H1 (cell line): ENCODE results near the gene VPS26B. TPM values are rescaled to one million over a fixed set of nuclear protein-coding genes. Genes with fewer than 3 reads are reported as not detected.

ENCODE experiments used
- CTCF ChIA-PET: fragments of 300-600 bp; sonication (Branson Sonifier 250); formaldehyde crosslinking; loops from one replicate; lab custom pipeline; 2021; ENCODE audit not compliant: partially characterized antibody; lab: Charles Lee
- POLR2A ChIA-PET: fragments of 300-600 bp; sonication (Branson Sonifier 250); formaldehyde crosslinking; loops from one replicate; lab custom pipeline; 2021; ENCODE audit warnings: inconsistent platforms; ENCODE audit not compliant: partially characterized antibody; lab: Charles Lee
- DNase-seq, 2 experiments: peaks; one replicate each; pipeline versions ENCODE4 v3.0.0 to v3.0.0-alpha.2; 2010 to 2022; ENCODE audit warnings: low spot score in 2 of 2, low read depth in 1 of 2, mixed read lengths in 1 of 2
- FAIRE-seq: peaks from 2 replicates; lab custom pipeline; 2011; peaks lifted over from hg19 to GRCh38; lab: Jason Lieb, UNC
- H2AFZ ChIP-seq: 2 replicates; pipeline ENCODE4 v1.8.1; 2012; ENCODE audit warnings: low read length, inconsistent platforms
- H2AK5ac ChIP-seq: 2 replicates; pipeline ENCODE4 v1.6.1; 2013; ENCODE audit warnings: low read depth, low read length
- H2BK120ac ChIP-seq: replicated peaks from 2 replicates; pipeline ENCODE3; 2013; ENCODE audit warnings: low read depth, low read length, inconsistent platforms
- H2BK12ac ChIP-seq: 2 replicates; pipeline ENCODE4 v1.6.1; 2013; ENCODE audit warnings: low read depth, low read length
- H2BK15ac ChIP-seq: 2 replicates; pipeline ENCODE4 v1.6.1; 2013; ENCODE audit warnings: low read length
- H2BK20ac ChIP-seq: 2 replicates; pipeline ENCODE4 v1.6.1; 2013; ENCODE audit warnings: low read length
- H2BK5ac ChIP-seq: 2 replicates; pipeline ENCODE4 v1.6.1; 2013; ENCODE audit warnings: low read depth, low read length
- H3K14ac ChIP-seq: 2 replicates; pipeline ENCODE4 v1.6.1; 2013; ENCODE audit warnings: inconsistent platforms; ENCODE audit not compliant: insufficient read length
- H3K18ac ChIP-seq: 2 replicates; pipeline ENCODE4 v1.6.1; 2013; ENCODE audit warnings: low read length; ENCODE audit errors: extremely low read depth
- H3K23ac ChIP-seq: 2 replicates; pipeline ENCODE4 v1.6.1; 2013; ENCODE audit warnings: inconsistent platforms; ENCODE audit not compliant: insufficient read length
- H3K23me2 ChIP-seq: 2 replicates; pipeline ENCODE4 v1.6.1; 2013; ENCODE audit warnings: low read depth, low read length
- H3K27ac ChIP-seq: 2 replicates; pipeline ENCODE4 v1.6.1; 2011; ENCODE audit warnings: low read depth, low read length, inconsistent platforms
- H3K27me3 ChIP-seq, 4 experiments: replicated peaks in 1 of 4; 1 replicate in 1 of 4; 2 replicates in 3 of 4; pipeline versions ENCODE4 v1.6.1 to v1.8.1; 2011 to 2013; ENCODE audit warnings: low read length in 3 of 4, mild to moderate bottlenecking in 3 of 4, inconsistent platforms in 2 of 4, mixed read lengths in 2 of 4, moderate library complexity in 1 of 4; ENCODE audit not compliant: control insufficient read depth in 3 of 4, insufficient read depth in 3 of 4; ENCODE audit errors: extremely low read depth in 1 of 4
- H3K36me3 ChIP-seq, 4 experiments: 2 replicates each; pipeline versions ENCODE4 v1.6.1 to v1.8.1; 2011 to 2013; ENCODE audit warnings: mild to moderate bottlenecking in 4 of 4, low read length in 3 of 4, moderate library complexity in 2 of 4, control low read depth in 1 of 4, inconsistent platforms in 1 of 4; ENCODE audit not compliant: insufficient read depth in 4 of 4, control insufficient read depth in 2 of 4
- H3K4ac ChIP-seq: replicated peaks from 2 replicates; pipeline ENCODE3; 2013; ENCODE audit warnings: low read length, low read depth, mixed read lengths, inconsistent platforms; ENCODE audit not compliant: insufficient read length
- H3K4me1 ChIP-seq, 4 experiments: replicated peaks in 1 of 4; 1 replicate in 1 of 4; 2 replicates in 3 of 4; pipeline versions ENCODE4 v1.6.1 to v1.8.1; 2011 to 2013; ENCODE audit warnings: low read length in 3 of 4, inconsistent platforms in 2 of 4, mixed read lengths in 1 of 4; ENCODE audit not compliant: insufficient read depth in 4 of 4, control insufficient read depth in 3 of 4
- H3K4me2 ChIP-seq, 2 experiments: 2 replicates each; pipeline versions ENCODE4 v1.6.1 to v1.8.1; 2011 to 2013; ENCODE audit warnings: low read depth in 2 of 2, low read length in 2 of 2, control low read depth in 1 of 2, inconsistent platforms in 1 of 2, mild to moderate bottlenecking in 1 of 2; ENCODE audit not compliant: insufficient read depth in 1 of 2
- H3K4me3 ChIP-seq, 4 experiments: fragments of 200-600, 300-600 bp in 1 of 4; sonication (generic), shearing (Covaris generic), sonication (Bioruptor Twin) in 1 of 4; 2 replicates each; pipeline versions ENCODE4 v1.5.1 to v1.8.1; 2011 to 2016; ENCODE audit warnings: low read length in 4 of 4, low read depth in 3 of 4, control low read depth in 2 of 4, inconsistent platforms in 2 of 4, mild to moderate bottlenecking in 2 of 4, mixed read lengths in 1 of 4, moderate library complexity in 1 of 4; ENCODE audit not compliant: insufficient read depth in 2 of 4; ENCODE audit errors: extremely low read depth in 1 of 4
- H3K56ac ChIP-seq: replicated peaks from 2 replicates; pipeline ENCODE3; 2013; ENCODE audit warnings: low read depth, mild to moderate bottlenecking, mixed read lengths, low read length, inconsistent platforms; ENCODE audit not compliant: insufficient read length
- H3K79me1 ChIP-seq: 2 replicates; pipeline ENCODE4 v1.6.1; 2013; ENCODE audit warnings: low read depth, low read length, control low read depth
- H3K79me2 ChIP-seq, 2 experiments: 2 replicates each; pipeline versions ENCODE4 v1.6.1 to v1.8.1; 2012 to 2013; ENCODE audit warnings: low read length in 2 of 2, mild to moderate bottlenecking in 2 of 2, inconsistent platforms in 1 of 2; ENCODE audit not compliant: insufficient read depth in 2 of 2, control insufficient read depth in 1 of 2
- H3K9ac ChIP-seq, 4 experiments: replicated peaks in 1 of 4; 1 replicate in 1 of 4; 2 replicates in 3 of 4; pipeline versions ENCODE4 v1.6.1 to v1.8.1; 2011 to 2013; ENCODE audit warnings: low read depth in 3 of 4, low read length in 3 of 4, control low read depth in 2 of 4, mild to moderate bottlenecking in 2 of 4, moderate library complexity in 2 of 4, inconsistent platforms in 1 of 4; ENCODE audit errors: extremely low read depth in 1 of 4
- H3K9me3 ChIP-seq, 2 experiments: 2 replicates each; pipeline versions ENCODE4 v1.6.1 to v1.8.1; 2012 to 2013; ENCODE audit warnings: mild to moderate bottlenecking in 2 of 2, moderate library complexity in 2 of 2, control low read depth in 1 of 2, inconsistent platforms in 1 of 2, low read depth in 1 of 2, low read length in 1 of 2, mixed read lengths in 1 of 2; ENCODE audit not compliant: insufficient read depth in 2 of 2
- H4K20me1 ChIP-seq, 2 experiments: replicated peaks in 1 of 2; 2 replicates each; pipeline versions ENCODE3 to v1.8.1; 2011 to 2013; ENCODE audit warnings: inconsistent platforms in 2 of 2, low read length in 2 of 2, mild to moderate bottlenecking in 1 of 2; ENCODE audit not compliant: insufficient read depth in 2 of 2, control insufficient read depth in 1 of 2
- H4K5ac ChIP-seq: 2 replicates; pipeline ENCODE4 v1.6.1; 2013; ENCODE audit warnings: low read length, low read depth, mixed read lengths, inconsistent platforms; ENCODE audit not compliant: insufficient read length
- H4K8ac ChIP-seq: 2 replicates; pipeline ENCODE4 v1.8.0; 2013; ENCODE audit warnings: mild to moderate bottlenecking, moderate library complexity, low read length, inconsistent platforms; ENCODE audit not compliant: insufficient read depth; ENCODE audit errors: extremely low read depth
- H4K91ac ChIP-seq: replicated peaks from 2 replicates; pipeline ENCODE3; 2013; ENCODE audit warnings: low read length, mixed read lengths, inconsistent platforms; ENCODE audit not compliant: insufficient read length
- BCL11A ChIP-seq, 2 experiments: IDR thresholded peaks; one replicate each; pipeline ENCODE4 v1.6.1; 2011; ENCODE audit warnings: low read depth in 2 of 2, low read length in 2 of 2, mild to moderate bottlenecking in 2 of 2
- BRCA1 ChIP-seq: IDR thresholded peaks from 2 replicates; pipeline ENCODE4 v1.6.1; 2012; ENCODE audit warnings: low read depth, low read length, improper control_type of control experiment
- CREB1 ChIP-seq: IDR thresholded peaks from 2 replicates; pipeline ENCODE4 v1.6.1; 2012; ENCODE audit warnings: inconsistent platforms
- CTBP2 ChIP-seq: IDR thresholded peaks from 2 replicates; pipeline ENCODE4 v1.7.0; 2011; ENCODE audit warnings: borderline replicate concordance, mild to moderate bottlenecking, moderate library complexity, mixed read lengths, low read length; ENCODE audit not compliant: insufficient read depth, insufficient read length
- NANOG ChIP-seq: IDR thresholded peaks from 2 replicates; pipeline ENCODE4 v1.6.1; 2011; ENCODE audit warnings: low read length, low read depth, mild to moderate bottlenecking, inconsistent platforms; ENCODE audit not compliant: insufficient read depth, poor library complexity, severe bottlenecking
- POLR2AphosphoS5 ChIP-seq: IDR thresholded peaks from 2 replicates; pipeline ENCODE4 v1.6.1; 2011; ENCODE audit warnings: low read depth, low read length
- POU5F1 ChIP-seq: IDR thresholded peaks from 2 replicates; pipeline ENCODE4 v1.6.1; 2011; ENCODE audit warnings: low read depth, mild to moderate bottlenecking, low read length, moderate library complexity
- RXRA ChIP-seq: IDR thresholded peaks from 2 replicates; pipeline ENCODE4 v1.6.1; 2011; ENCODE audit warnings: low read depth, mild to moderate bottlenecking, low read length, moderate library complexity; ENCODE audit not compliant: insufficient read depth
- SIN3A ChIP-seq, 2 experiments: IDR thresholded peaks in 1 of 2; conservative IDR thresholded peaks in 1 of 2; 2 replicates each; pipeline ENCODE4 v1.6.1; 2011 to 2012; ENCODE audit warnings: low read length in 2 of 2, improper control_type of control experiment in 1 of 2, low read depth in 1 of 2, mild to moderate bottlenecking in 1 of 2
- SIX5 ChIP-seq: IDR thresholded peaks from 2 replicates; pipeline ENCODE4 v1.6.1; 2011; ENCODE audit warnings: mild to moderate bottlenecking, low read depth, low read length
- TBP ChIP-seq: IDR thresholded peaks from 2 replicates; pipeline ENCODE4 v1.6.1; 2011; ENCODE audit warnings: low read depth, low read length, improper control_type of control experiment
- WGBS, 2 experiments: shearing (Covaris generic) in 1 of 2; methylation state at CpG; one replicate each; pipeline versions ENCODE4 v1.1.6 to v1.1.7; 2013 to 2015; ENCODE audit warnings: low lambda C conversion rate in 2 of 2, mixed read lengths in 2 of 2, inconsistent platforms in 1 of 2, low coverage in 1 of 2, missing lambda C conversion rate in 1 of 2; ENCODE audit not compliant: insufficient replicate concordance in 2 of 2, insufficient coverage in 1 of 2, insufficient read length in 1 of 2; ENCODE audit errors: extremely low coverage in 1 of 2, missing lambda C conversion rate in 1 of 2; 5-methylcytosine and 5-hydroxymethylcytosine counted together
- polyA plus RNA-seq, 7 experiments: library from polyadenylated mRNA; depleted of rRNA in 3 of 7; stranded (reverse) in 5 of 7; unstranded in 2 of 7; fragments of >200 nt in 5 of 7; fragments of 200-250 nt in 2 of 7; gene quantifications; 1 replicate in 5 of 7; 2 replicates in 1 of 7; 4 replicates in 1 of 7; pipeline versions ENCODE4 v1.2.1 to v1.2.3, GENCODE V29; 2011 to 2013; ENCODE audit warnings: missing spikeins in 2 of 7, mixed read lengths in 2 of 7
- total RNA-seq: library from RNA; stranded (reverse); fragmentation: NEBNext Ultra II Directional; extraction: Animal tissue kit (Norgen Biotek cat#: 25700); gene quantifications from 2 replicates; pipeline ENCODE4 v1.2.1, GENCODE V29; 2021

VPS26B gene
- total and polyA plus RNA-seq, 2 of the 8 experiments (the other 6 are each of a cell fraction or from before 2014, with no cell fraction given) = 18.3 to 27.0 TPM

GRCh38 chr11:134261626-134262488, 37.4 kb downstream of the VPS26B start:
- Histone ChIP-seq H3K79me2 (peaks cover 0 to 15% of the 10 kb centered on the region in 2 experiments; a peak in 2 of 4 replicates), H2BK20ac (no peak overlapping the region), H4K91ac (no peak overlapping the region), H3K4me3 (no peak overlapping the region), H3K56ac (no peak overlapping the region), H3K23ac (no peak overlapping the region), H3K9me3 (no peaks in the 10 kb centered on the region), H3K23me2 (0 out of 2 replicates have a peak, but pooled peaks cover 3% of the 10 kb centered on the region), H4K5ac (no peak overlapping the region), H3K27ac (no peak overlapping the region), H3K14ac (no peak overlapping the region), H3K18ac (no peak overlapping the region), H3K4me2 (no peak overlapping the region), H3K4me1 (peaks cover 0 to 2% (median under 1%) of the 10 kb centered on the region in 4 experiments; a peak in 5 of 7 replicates), H3K79me1 (peaks cover 11% of the 10 kb centered on the region; the same call in 1 of the 2 replicates), H3K4ac (no peak overlapping the region), H3K36me3 (peaks cover 11 to 55% (median 34%) of the 10 kb centered on the region in 4 experiments; a peak in 7 of 8 replicates), H2BK15ac (no peak overlapping the region), H3K9ac (no peak overlapping the region), H2BK12ac (no peak overlapping the region), H2AFZ (no peak overlapping the region), H4K8ac (no peak overlapping the region), H2BK120ac (no peak overlapping the region), H2AK5ac (no peak overlapping the region), H2BK5ac (no peak overlapping the region), H4K20me1 (peaks cover 2 to 4% of the 10 kb centered on the region in 2 experiments), H3K27me3 (no peaks in the 10 kb centered on the region)
- FAIRE-seq = peak; percentile 90
- DNase-seq = peak in 1 of 2 experiments; percentile 72
- ChIA-PET POLR2A (interaction anchor here (1.1 to 9.2 kb wide), 7 partner anchors 8 to 102 kb away, joined by 3 to 76 read pairs (median 3); partner anchors contain the start of genes ACAD8, GLB1L3 and THYN1), CTCF (interaction anchor here (0.7 to 7.1 kb wide), 32 partner anchors 8 to 380 kb away, joined by 3 to 114 read pairs (median 4); partner anchors contain the start of genes ACAD8, GLB1L2, GLB1L3 and THYN1)
- 86% methylated on average over 14 of the region's 14 CpGs; no CpG with 5 or more reads in 1 of the 2 experiments for WGBS, 2 experiments
- TF ChIP-seq TBP = no peak
- TF ChIP-seq CREB1 = no peak
- TF ChIP-seq NANOG = no peak
- no peak for TF ChIP-seq SIX5
- TF ChIP-seq CTBP2 = no peak
- no peak for TF ChIP-seq BRCA1
- 0 out of 2 replicates have a peak, but pooled peaks have one; percentile 34 for TF ChIP-seq POLR2AphosphoS5
- TF ChIP-seq SIN3A (conservative IDR thresholded peaks at IDR 0.05 in 1 of 2, IDR thresholded peaks at IDR 0.05 in 1 of 2; ENCODE audit: low read depth in 1 of 2, low read length in 2 of 2) = peak in 1 of 2 experiments; percentile 40; a peak in 1 of 4 replicates
- TF ChIP-seq BCL11A (IDR thresholded peaks at IDR 0.05; ENCODE audit: low read depth in 2 of 2, low read length in 2 of 2) = no peak
- no peak for TF ChIP-seq POU5F1
- no peak for TF ChIP-seq RXRA
